Stimulated activated CD4-positive, alpha-beta T cell treated with anti-CD3 and anti-CD28 coated beads, Interleukin-2, amount 100 ng/mL, for 4 hours (primary cell): ENCODE results near the gene CLNK.

Experiments used
- DNase-seq: peaks from one replicate; pipeline ENCODE4 v3.0.0-alpha.2; 2020; ENCODE audit warnings: low read depth

The CLNK gene

GRCh38 chr4:10608501-10609219, 75.9 kb downstream of the CLNK start:
- no peak for DNase-seq

- DNase-seq: no peak
Observed at GRCh38 chr4:10607206-10607605, 77.4 kb downstream of the CLNK start.

GRCh38 chr4:10606483-10607155, 77.9 kb downstream of the CLNK start:
- DNase-seq: no peak

- DNase-seq: no peak
Observed at GRCh38 chr4:10605746-10606482, 78.7 kb downstream of the CLNK start.

GRCh38 chr4:10605031-10605430, 79.5 kb downstream of the CLNK start:
- DNase-seq: no peak

- DNase-seq: no peak
Observed at GRCh38 chr4:10599574-10599973, 85.0 kb downstream of the CLNK start.

- no peak for DNase-seq
Observed at GRCh38 chr4:10598829-10599228, 85.7 kb downstream of the CLNK start.

- no peak for DNase-seq
Observed at GRCh38 chr4:10596586-10597290, 87.8 kb downstream of the CLNK start.

GRCh38 chr4:10593130-10593529, 91.4 kb downstream of the CLNK start:
- no peak for DNase-seq

- DNase-seq: no peak
Observed at GRCh38 chr4:10590896-10591295, 93.7 kb downstream of the CLNK start.

GRCh38 chr4:10589799-10590198, 94.8 kb downstream of the CLNK start:
- no peak for DNase-seq

GRCh38 chr4:10589321-10589720, 95.2 kb downstream of the CLNK start:
- DNase-seq: no peak

- DNase-seq: no peak
Observed at GRCh38 chr4:10587697-10588096, 96.9 kb downstream of the CLNK start.

- no peak for DNase-seq
Observed at GRCh38 chr4:10587296-10587695, 97.3 kb downstream of the CLNK start.

- DNase-seq: no peak
Observed at GRCh38 chr4:10584042-10584441, 100.5 kb downstream of the CLNK start.

- DNase-seq: no peak
Observed at GRCh38 chr4:10582951-10583350, 101.6 kb downstream of the CLNK start.

- no peak for DNase-seq
Observed at GRCh38 chr4:10582059-10582686, 102.4 kb downstream of the CLNK start.

- no peak for DNase-seq
Observed at GRCh38 chr4:10581022-10581421, 103.5 kb downstream of the CLNK start.

GRCh38 chr4:10579648-10580047, 104.9 kb downstream of the CLNK start:
- no peak for DNase-seq

GRCh38 chr4:10577508-10578426, 106.8 kb downstream of the CLNK start:
- DNase-seq: no peak

GRCh38 chr4:10577018-10577417, 107.5 kb downstream of the CLNK start:
- no peak for DNase-seq
